Activated CD4-positive, CD25-positive, alpha-beta regulatory T cell treated with anti-CD3 and anti-CD28 coated beads, Interleukin-2, amount 50 U/mL, for 72 hours (primary cell): Measurements from ENCODE around the gene MKLN1.
"Not testable (repeated sequence)": the region's sequence is repeated elsewhere in the genome, so short reads cannot be mapped to it uniquely, and the experiment has no call there.

ENCODE experiments used
- DNase-seq: peaks from one replicate; pipeline ENCODE4 v3.0.0; 2021

MKLN1 gene

GRCh38 chr7:131320603-131321002 is 7.1 kb upstream of the MKLN1 start:
- DNase-seq, result no peak

DNA sequence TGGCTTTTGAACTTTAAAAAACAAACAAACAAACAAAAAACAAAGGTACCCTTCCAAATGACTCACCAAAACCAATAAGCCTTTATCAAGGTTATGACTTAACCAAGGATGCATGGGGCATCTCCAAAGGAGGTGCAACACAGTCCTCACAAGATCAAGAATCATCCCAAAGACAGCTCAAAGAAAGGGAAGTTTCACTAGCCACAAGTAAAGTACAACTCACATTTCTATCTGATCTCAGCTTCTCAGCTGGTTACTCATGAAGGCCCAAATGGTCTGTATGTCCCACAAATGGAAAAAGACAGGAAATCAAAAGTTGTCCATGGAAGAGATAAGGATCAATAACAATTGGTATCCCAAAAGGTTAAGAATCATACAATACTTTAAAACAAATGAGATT is 6.0 kb upstream of the MKLN1 start:
- no peak for DNase-seq

DNA sequence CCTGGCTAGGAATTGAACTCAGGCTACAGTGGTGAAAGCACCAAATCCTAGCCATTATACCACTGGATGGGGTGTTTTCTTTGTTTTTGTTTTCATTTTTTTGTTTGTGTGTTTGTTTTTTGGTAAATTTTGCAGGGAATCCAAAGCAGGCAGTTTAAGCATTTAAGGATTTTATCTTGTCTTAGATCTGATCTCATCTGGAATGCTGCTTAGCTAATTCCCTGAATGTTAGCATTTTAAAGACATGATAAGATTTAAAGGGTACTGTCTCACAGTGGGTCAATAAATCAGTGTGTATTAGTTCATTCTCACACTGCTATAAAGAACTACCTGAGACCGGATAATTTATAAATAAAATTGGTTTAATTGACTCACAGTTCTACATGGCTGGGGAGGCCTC is 5.6 kb upstream of the MKLN1 start:
- DNase-seq, result no peak

GRCh38 chr7:131322861-131323260 is 4.8 kb upstream of the MKLN1 start:
- no peak for DNase-seq

DNA sequence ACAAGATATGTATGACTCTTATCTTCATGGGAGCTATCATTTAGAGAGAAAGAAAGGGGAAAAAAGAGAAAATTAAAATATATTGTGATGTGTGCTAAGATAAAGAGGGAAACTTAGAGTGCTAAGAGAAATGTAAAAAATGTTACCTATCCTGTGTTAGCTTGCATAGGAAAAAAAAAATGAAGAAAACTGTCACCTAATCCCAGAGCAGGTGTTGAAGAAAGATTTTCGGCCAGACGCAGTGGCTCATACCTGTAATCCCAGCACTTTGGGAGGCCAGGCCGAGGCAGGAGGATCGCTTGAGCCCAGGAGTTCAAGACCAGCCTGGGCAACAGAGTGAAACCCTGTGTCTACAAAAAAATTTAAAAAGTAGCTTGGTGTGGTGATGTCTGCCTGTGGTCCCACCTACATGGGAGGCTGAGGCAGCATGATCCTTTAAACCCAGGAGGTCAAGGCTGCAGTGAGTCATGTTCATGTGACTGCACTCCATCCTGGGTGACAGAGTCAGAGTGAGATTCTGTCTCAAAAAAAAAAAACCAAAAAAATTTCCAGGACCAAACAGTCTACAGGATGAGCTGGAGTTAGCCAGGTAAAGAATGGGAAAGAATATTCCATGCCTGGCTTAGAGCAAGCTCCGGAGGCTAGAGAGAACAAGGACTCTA is 2.4 kb upstream of the MKLN1 start:
- DNase-seq, result no peak

- no peak for DNase-seq
Measured at GRCh38 chr7:131326576-131326975, 1.1 kb upstream of the MKLN1 start.

DNA sequence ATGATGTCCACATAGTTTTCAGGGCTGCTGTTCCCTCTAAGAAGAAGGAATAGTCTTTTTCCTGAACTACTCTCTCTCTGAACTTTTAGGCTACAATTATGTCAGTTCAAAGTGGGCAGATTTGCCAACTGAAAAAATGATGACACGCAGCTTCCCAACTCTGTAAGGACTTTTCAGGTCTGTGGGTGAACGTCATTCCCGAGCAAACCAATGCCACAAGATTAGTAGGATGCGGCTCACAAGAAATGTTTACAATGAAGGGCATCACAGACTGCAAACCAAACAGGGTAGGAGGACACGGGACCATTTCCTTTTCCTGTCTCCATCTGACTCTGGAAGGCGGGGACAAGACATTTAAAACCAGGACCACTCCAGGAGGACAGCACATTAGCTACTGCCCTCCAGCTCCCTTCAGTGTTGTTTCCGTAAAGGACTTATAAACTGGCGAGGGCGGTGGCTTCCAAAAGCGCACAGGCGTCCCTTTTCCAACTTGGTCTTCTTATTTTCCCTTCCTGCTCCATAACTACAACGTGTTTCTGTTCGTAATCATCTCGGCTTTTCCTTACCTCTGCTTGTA is 539 bp upstream of the MKLN1 start:
- no peak for DNase-seq

DNA sequence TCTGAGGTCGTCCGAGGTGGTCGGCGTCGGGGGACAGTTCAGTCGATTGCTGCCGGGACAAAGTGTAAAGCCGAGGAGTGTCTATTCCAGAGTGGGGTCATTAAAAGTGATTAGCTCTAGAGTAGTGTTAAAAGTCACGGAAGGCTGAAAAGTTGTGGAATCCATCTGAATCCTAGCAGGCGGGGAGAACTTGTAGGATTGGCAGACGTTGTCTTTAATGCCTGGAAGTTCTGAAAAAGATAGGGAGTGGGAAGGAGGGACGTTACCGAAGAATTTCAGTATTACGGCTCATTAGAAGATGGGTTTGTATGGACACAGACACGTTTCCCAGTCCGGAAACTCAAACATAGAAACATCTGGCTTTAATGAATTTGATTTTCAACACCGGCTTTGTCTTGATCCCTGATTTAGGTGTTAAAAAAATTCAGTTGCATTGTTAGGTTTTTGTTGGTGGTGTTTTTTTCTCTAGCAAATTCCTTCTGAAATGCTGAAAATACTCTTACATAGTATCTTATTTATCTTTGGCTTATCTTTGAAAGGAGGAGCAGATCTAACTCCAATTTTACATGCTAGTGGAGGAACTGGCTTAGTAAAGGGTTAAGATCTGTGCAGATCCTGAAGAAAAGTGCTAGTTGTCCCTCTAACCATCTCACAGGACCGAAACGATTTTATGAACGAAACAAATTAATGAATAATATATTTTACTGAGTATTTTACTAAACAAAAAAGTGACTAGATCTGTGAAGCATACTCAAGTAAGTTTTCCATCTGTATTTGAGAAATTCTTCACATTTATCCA is 900 bp downstream of the MKLN1 start:
- no peak for DNase-seq

- DNase-seq, result no peak
Measured at GRCh38 chr7:131329176-131329570, 1.5 kb downstream of the MKLN1 start.

DNA sequence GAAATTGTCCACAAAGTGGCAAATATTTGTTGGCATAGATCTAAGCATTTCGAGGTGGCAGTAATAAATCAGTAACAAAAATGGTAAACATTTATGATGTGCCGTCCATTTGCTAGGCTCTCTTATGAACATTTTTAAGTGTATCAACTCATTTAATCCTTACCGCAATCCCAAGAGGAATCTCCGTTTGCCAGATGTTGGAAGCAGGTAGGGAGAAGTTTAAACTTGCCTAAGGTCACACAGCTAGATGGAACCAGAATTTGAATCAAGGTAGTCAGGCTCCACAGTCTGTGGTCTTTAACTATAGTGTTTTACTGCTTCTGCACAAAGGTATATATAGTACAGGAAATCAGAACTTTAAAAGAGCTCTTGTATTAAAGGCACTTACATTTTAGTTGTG is 2.6 kb downstream of the MKLN1 start:
- DNase-seq, result no peak

DNA sequence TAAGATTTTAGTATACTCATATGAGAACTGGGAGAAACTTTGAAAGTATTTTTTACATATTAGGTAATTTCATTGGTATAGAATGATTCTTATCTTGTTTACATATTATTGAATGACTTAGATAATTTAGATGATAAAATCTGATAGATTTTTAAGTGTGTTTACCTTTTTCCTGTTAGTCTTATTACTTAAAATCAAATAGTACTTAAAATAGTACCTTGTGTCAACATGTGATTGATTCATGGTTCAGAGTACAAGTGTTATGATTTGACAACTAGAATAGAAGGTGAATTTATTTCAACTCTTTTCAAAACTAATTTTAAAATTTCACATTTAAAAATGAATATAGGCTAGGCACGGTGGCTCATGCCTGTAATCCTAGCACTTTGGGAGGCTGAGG is 4.1 kb downstream of the MKLN1 start:
- no peak for DNase-seq

DNA sequence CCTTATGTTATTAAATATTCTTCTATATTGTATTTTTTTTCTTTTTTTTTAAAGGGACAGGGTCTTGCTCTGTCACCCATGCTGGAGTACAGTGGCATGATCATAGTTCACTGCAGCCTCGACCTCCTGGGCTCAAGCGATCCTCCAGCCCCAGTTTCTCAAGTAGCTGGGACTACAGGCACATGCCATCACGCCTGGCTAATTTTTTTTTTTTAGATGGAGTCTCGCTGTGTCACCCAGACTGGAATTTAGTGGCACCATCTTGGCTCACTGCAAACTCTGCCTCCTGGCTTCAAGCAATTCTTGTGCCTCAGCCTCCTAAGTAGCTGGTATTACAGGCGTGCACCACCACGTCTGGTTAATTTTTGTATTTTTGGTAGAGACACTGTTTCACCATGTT is 5.1 kb downstream of the MKLN1 start:
- not testable (repeated sequence) for DNase-seq

DNA sequence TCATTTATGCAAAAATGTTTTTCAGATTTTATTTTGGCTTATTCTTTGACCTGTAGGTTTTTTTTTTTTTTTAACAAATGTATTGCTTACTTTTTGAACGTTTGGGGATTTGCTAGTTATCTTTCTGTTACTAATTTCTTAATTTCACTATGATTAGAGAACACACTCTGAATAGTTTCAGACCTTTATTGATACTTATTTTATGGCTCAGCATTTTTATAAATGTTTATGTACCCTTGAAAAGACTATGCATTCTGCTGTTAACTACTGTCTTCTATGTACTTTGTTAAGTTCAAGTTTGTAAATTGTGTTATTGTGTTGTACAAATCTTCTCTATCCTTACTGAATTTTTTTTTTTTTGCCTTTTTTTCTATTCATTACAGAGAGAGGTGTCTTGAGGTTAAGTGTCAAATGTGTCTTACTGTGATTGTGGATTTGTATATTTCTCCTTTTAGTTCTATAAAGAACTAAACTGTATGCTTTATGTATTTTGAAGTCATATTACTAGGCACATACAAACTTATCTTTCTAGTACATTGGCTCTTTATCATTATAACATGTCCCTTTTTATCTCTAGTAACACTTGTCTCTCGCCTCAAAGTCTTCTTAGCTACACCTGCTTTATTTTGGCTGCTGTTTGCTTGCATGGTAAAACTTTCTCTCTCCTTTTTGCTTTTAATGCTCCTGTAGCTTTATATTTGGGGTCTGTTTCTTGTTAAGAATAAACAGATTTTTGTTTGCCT is 8.1 kb downstream of the MKLN1 start:
- DNase-seq, result no peak

- DNase-seq, result no peak
Measured at GRCh38 chr7:131336956-131337355, 9.3 kb downstream of the MKLN1 start.

GRCh38 chr7:131338173-131338572 is 10.5 kb downstream of the MKLN1 start:
- DNase-seq, result no peak

DNA sequence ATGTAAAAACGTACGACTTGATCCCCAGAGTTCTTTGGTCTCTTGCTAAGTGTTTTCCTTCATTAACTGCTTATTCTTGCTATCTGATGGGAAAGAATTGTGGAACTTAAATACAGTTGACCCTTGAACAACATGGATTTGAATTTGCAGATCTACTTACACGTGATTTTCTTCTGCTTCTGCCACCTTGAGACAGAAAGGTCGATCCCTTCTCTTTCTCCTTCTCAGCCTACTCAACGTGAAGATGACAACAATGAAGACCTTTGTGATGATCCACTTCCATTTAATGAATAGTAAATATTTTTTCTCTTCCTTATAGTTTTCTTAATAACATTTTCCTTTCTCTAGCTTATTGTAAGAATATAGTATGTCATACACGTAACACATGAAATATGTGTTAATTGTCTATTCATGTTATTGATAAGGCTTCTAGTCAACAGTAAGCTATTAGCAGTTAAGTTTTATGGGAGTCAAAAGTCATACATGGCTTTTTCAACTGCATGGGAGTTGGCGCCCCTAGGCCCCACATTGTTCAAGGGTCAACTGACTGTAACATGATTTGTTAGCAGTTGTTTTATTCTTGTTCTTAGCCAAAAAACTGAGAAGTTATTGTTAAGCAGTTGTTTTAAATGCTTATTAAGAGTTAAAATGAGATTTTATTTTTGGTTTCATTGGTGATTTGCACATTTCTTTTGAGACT is 11.2 kb downstream of the MKLN1 start:
- DNase-seq, result no peak

DNA sequence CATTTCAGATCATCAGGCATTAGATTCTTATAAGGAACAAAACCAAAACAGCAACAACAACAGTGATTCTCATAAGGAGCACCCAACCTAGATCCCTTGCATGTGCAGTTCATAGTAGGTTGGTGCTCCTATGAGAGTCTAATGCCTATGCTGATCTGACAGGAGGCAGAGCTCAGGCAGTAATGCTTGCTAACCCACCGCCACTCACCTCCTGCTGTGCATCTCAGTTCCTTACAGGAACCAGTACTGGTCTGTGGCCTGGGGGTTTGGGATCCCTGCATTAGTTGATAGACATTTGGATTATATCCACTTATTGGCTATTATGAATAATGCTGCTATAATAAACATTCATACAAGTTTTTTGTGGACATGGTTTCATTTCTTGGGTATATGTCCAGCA is 14.0 kb downstream of the MKLN1 start:
- no peak for DNase-seq

DNA sequence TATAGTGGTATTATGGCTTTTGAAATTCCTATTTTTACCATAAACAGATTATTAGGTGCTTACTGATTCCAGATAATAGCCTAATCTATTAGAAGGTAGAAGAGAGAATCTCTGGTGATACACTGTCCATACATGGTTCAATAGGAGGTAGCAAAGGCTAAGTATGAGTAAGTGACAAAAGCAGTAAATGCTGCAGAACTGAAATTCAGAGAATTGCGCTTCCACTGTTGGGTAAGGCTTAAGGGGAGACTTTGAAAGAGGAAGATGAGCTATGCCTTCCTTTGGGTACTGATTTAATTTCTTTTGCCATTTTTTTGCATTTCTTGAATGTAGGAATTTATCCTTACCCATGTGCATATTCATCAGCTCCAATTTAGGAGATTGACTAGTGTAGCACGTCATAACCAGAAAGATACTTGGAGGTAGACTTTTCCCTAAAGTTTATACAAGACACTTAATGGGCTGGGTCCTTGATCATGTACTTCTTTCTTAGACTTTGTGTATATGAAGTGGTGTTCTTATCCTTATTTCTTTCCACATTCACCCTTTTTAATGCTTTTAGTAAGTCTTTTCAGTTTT is 15.3 kb downstream of the MKLN1 start:
- no peak for DNase-seq

GRCh38 chr7:131346885-131347592 is 19.4 kb downstream of the MKLN1 start:
- no peak for DNase-seq

- DNase-seq, result no peak
Measured at GRCh38 chr7:131352032-131352431, 24.4 kb downstream of the MKLN1 start.

DNA sequence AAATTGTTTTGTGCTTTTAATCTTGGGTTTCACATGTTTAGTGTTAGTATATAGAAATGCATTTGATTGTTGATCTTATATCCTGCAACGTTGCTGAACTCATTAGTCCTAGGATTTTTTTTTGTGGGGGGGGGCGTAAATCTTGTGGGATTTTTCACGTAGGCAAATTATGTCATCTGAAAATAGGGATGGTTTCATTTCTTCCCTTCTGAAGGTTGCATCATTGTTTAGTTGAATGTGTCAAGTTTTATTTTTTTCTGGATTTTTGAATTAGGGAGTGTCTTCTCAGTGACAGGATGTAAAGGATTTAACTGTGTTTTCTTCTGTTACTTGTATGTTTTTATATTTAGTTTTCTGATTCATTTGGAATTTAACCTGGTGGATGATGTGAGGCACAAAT is 26.7 kb downstream of the MKLN1 start:
- no peak for DNase-seq
